HL-60 (cell line): ENCODE data around the gene LIMA1.

ENCODE experiments used
- DNase-seq, 2 experiments: peaks; one replicate each; pipeline ENCODE4 v3.0.0-alpha.2; 2010 to 2020; ENCODE audit warnings: low read depth in 1 of 2, low spot score in 1 of 2
- H3K27ac ChIP-seq: fragments of 250-450 bp; sonication (Bioruptor Pico); replicated peaks from 2 replicates; pipeline ENCODE4 v1.5.1; 2020; ENCODE audit warnings: mild to moderate bottlenecking, moderate library complexity
- H3K27me3 ChIP-seq: fragments of 250-450 bp; sonication (Bioruptor Pico); 2 replicates; pipeline ENCODE4 v1.5.1; 2021; ENCODE audit warnings: mild to moderate bottlenecking, moderate library complexity; ENCODE audit not compliant: insufficient read depth, poor library complexity, severe bottlenecking
- H3K4me3 ChIP-seq: replicated peaks from 2 replicates; pipeline ENCODE4 v1.5.1; 2011; ENCODE audit warnings: mild to moderate bottlenecking, control low read depth, low read length; ENCODE audit not compliant: insufficient read depth
- CTCF ChIP-seq: IDR thresholded peaks from one replicate; pipeline ENCODE4 v1.5.1; 2011; ENCODE audit warnings: low read length, control low read depth, inconsistent platforms; ENCODE audit not compliant: insufficient read depth
- GABPA ChIP-seq: IDR thresholded peaks from 2 replicates; pipeline ENCODE4 v1.6.1; 2012; ENCODE audit warnings: low read depth
- POLR2AphosphoS5 ChIP-seq: IDR thresholded peaks from 2 replicates; pipeline ENCODE4 v1.6.1; 2012; ENCODE audit warnings: low read depth
- REST ChIP-seq: IDR thresholded peaks from 2 replicates; pipeline ENCODE4 v1.6.1; 2012; ENCODE audit warnings: low read depth; ENCODE audit not compliant: insufficient replicate concordance
- SPI1 ChIP-seq: IDR thresholded peaks from 2 replicates; pipeline ENCODE4 v1.6.1; 2012; ENCODE audit warnings: low read depth, mild to moderate bottlenecking, borderline replicate concordance

The LIMA1 gene

GRCh38 chr12:50241178-50241577 lies 42.1 kb downstream of the LIMA1 start:
- no peak for TF ChIP-seq REST
- TF ChIP-seq SPI1: no peak
- TF ChIP-seq POLR2AphosphoS5: no peak
- no peak for TF ChIP-seq GABPA
- TF ChIP-seq CTCF: no peak
- no peak for DNase-seq
- no peak overlapping the region for H3K4me3 ChIP-seq
- no peaks in the 10 kb centered on the region for H3K27me3 ChIP-seq
- H3K27ac ChIP-seq: no peak overlapping the region

GRCh38 chr12:50240792-50241114 lies 42.6 kb downstream of the LIMA1 start:
- Histone ChIP-seq H3K4me3 (no peak overlapping the region), H3K27me3 (no peaks in the 10 kb centered on the region), H3K27ac (no peak overlapping the region)
- TF ChIP-seq GABPA (no peak), POLR2AphosphoS5 (no peak), SPI1 (no peak), CTCF (no peak), REST (no peak)
- DNase-seq: no peak

GRCh38 chr12:50240096-50240791 lies 43.1 kb downstream of the LIMA1 start:
- no peaks in the 10 kb centered on the region for H3K27me3 ChIP-seq
- H3K27ac ChIP-seq: no peak overlapping the region
- no peak overlapping the region for H3K4me3 ChIP-seq
- DNase-seq: no peak
- TF ChIP-seq SPI1 (no peak), REST (no peak), CTCF (no peak), GABPA (no peak), POLR2AphosphoS5 (no peak)
